ENCODE results near the gene SLC38A10. TPM values are rescaled to one million over a fixed set of nuclear protein-coding genes. Genes with fewer than 3 reads are reported as not detected.
A peak's percentile ranks its signal among the peaks of the same experiment; 100 is the strongest.

The SLC38A10 gene
- total and polyA plus RNA-seq, 2 of the 13 experiments (the other 11 are each of a cell fraction or from before 2014, with no cell fraction given) = 23.4 to 55.8 TPM

GRCh38 chr17:81245665-81246342 is 49.3 kb downstream of the SLC38A10 start:
- H3K36me3 ChIP-seq (replicated peaks in 1 of 2; ENCODE audit: control insufficient read depth in 1 of 2, insufficient read depth in 2 of 2, low read length in 2 of 2) = peaks cover 10 to 14% of the 10 kb centered on the region in 2 experiments; a peak in 3 of 5 replicates
- H3K9ac ChIP-seq (ENCODE audit: insufficient read depth, low read depth, low read length) = no peak overlapping the region
- 97% methylated on average over 18 of the region's 37 CpGs for WGBS (ENCODE audit: low lambda C conversion rate)
- in situ Hi-C loops (cut with HindIII; ENCODE audit: extremely low pct_ligation_motif_present, low pct_unique_long_range_greater_than_20kb) (no loop called here), intact Hi-C loops (cut with micrococcal nuclease; ENCODE audit: unreplicated experiment) (no loop called here)
- 0 out of 2 replicates have a peak overlapping the region, but pooled peaks have one; percentile 57 for H3K4me2 ChIP-seq (ENCODE audit: low read depth, low read length)
- H3K4me1 ChIP-seq (ENCODE audit: insufficient read depth, low read length) = peaks cover 27% of the 10 kb centered on the region
- ATAC-seq (peak; percentile 11), FAIRE-seq (no peak), DNase-seq (ENCODE audit: low spot score) (no peak)
- no peaks in the 10 kb centered on the region for H3K27me3 ChIP-seq (ENCODE audit: control insufficient read depth in 1 of 2, insufficient read depth in 2 of 2, low read length in 2 of 2)
- H3K79me2 ChIP-seq (ENCODE audit: insufficient read depth, low read length) = peaks cover 6% of the 10 kb centered on the region
- H2AFZ ChIP-seq (ENCODE audit: low read length) = no peak overlapping the region
- BruUV-seq (replicated peaks) = TSS peak; percentile 27
- H3K4me3 ChIP-seq (replicated peaks in 1 of 3; ENCODE audit: insufficient read depth in 1 of 3, low read depth in 2 of 3, low read length in 3 of 3) = no peak overlapping the region
- CTCF ChIA-PET (ENCODE audit: low intra/inter-chr PET ratio, low total read pairs) = no interaction called here
- no peak overlapping the region for H3K27ac ChIP-seq (ENCODE audit: extremely low read length, insufficient read depth, low read length)
- POLR2A ChIA-PET = interaction anchor here (0.9 kb wide), 1 partner anchor 151 kb away, joined by 3 read pairs; no protein-coding TSS in a partner anchor
- peaks cover 4% of the 10 kb centered on the region; the same call in 1 of the 2 replicates for H4K20me1 ChIP-seq (ENCODE audit: insufficient read depth, low read length)
- no peaks in the 10 kb centered on the region for H3K9me3 ChIP-seq (ENCODE audit: low read length)
- TF ChIP-seq HES4 (CRISPR knock-in tag; IDR thresholded peaks at IDR 0.05; ENCODE audit: borderline replicate concordance) = no peak
- TF ChIP-seq ZNF3 (CRISPR knock-in tag; IDR thresholded peaks at IDR 0.05) = no peak
- TF ChIP-seq ZNF674 (CRISPR knock-in tag; IDR thresholded peaks at IDR 0.05; ENCODE audit: low read depth) = no peak
- no peak for TF ChIP-seq RFXANK (CRISPR knock-in tag; IDR thresholded peaks at IDR 0.05)
- TF ChIP-seq MEIS1 (CRISPR knock-in tag; IDR thresholded peaks at IDR 0.05; ENCODE audit: borderline replicate concordance) = no peak
- no peak for TF ChIP-seq ZSCAN12 (CRISPR knock-in tag; IDR thresholded peaks at IDR 0.05)
- no peak for TF ChIP-seq ZNF678 (CRISPR knock-in tag; IDR thresholded peaks at IDR 0.05)
- TF ChIP-seq ZBTB49 (CRISPR knock-in tag; IDR thresholded peaks at IDR 0.05; ENCODE audit: borderline replicate concordance) = no peak
- no peak for TF ChIP-seq FOXK1 (CRISPR knock-in tag; IDR thresholded peaks at IDR 0.05; ENCODE audit: borderline replicate concordance, low read depth)
- TF ChIP-seq, protein P1, sequence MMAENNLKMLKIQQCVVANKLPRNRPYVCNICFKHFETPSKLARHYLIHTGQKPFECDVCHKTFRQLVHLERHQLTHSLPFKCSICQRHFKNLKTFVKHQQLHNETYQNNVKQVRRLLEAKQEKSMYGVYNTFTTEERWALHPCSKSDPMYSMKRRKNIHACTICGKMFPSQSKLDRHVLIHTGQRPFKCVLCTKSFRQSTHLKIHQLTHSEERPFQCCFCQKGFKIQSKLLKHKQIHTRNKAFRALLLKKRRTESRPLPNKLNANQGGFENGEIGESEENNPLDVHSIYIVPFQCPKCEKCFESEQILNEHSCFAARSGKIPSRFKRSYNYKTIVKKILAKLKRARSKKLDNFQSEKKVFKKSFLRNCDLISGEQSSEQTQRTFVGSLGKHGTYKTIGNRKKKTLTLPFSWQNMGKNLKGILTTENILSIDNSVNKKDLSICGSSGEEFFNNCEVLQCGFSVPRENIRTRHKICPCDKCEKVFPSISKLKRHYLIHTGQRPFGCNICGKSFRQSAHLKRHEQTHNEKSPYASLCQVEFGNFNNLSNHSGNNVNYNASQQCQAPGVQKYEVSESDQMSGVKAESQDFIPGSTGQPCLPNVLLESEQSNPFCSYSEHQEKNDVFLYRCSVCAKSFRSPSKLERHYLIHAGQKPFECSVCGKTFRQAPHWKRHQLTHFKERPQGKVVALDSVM (CRISPR knock-in tag; IDR thresholded peaks at IDR 0.05) = no peak
- TF ChIP-seq ZNF530 (CRISPR knock-in tag; IDR thresholded peaks at IDR 0.05; ENCODE audit: low read depth) = no peak
- 0 out of 2 replicates have a peak, but pooled peaks have one; percentile 31 for TF ChIP-seq HOXA5 (CRISPR knock-in tag; IDR thresholded peaks at IDR 0.05)
- TF ChIP-seq GPBP1L1 (CRISPR knock-in tag; IDR thresholded peaks at IDR 0.05) = no peak

Data from HepG2 (cell line).